K562 (cell line): ENCODE measurements around the gene PIP5K1B. TPM values are rescaled to one million over a fixed set of nuclear protein-coding genes. Genes with fewer than 3 reads are reported as not detected.
A peak's percentile ranks its signal among the peaks of the same experiment; 100 is the strongest.

Experiments used
- CBFA2T2 ChIP-seq: fragments of 450-650 bp; conservative IDR thresholded peaks from 2 replicates; pipeline ENCODE4 v1.6.1; 2017; ENCODE audit warnings: mild to moderate bottlenecking
- CTCFL ChIP-seq: IDR thresholded peaks from 2 replicates; pipeline ENCODE4 v1.6.1; 2011; ENCODE audit warnings: borderline replicate concordance, low read depth, mild to moderate bottlenecking, moderate library complexity, low read length; ENCODE audit not compliant: insufficient read depth, poor library complexity, severe bottlenecking
- E2F4 ChIP-seq: sonication (generic); formaldehyde crosslinking; IDR thresholded peaks from 2 replicates; pipeline ENCODE4 v1.8.0; 2022; ENCODE audit warnings: mild to moderate bottlenecking, low read depth, missing genetic modification reagents
- EP400 ChIP-seq: fragments of 450-650 bp; IDR thresholded peaks from 2 replicates; pipeline ENCODE4 v1.6.1; 2017; ENCODE audit warnings: antibody characterized with exemption, mild to moderate bottlenecking, moderate library complexity
- FOXM1 ChIP-seq, 2 experiments: fragments of 450-650 bp in 1 of 2; sonication (generic) in 1 of 2; formaldehyde crosslinking in 1 of 2; IDR thresholded peaks; 2 replicates each; pipeline versions ENCODE4 v1.6.1 to v1.9.0; 2017 to 2022; ENCODE audit warnings: low read depth in 2 of 2, mild to moderate bottlenecking in 2 of 2, missing genetic modification reagents in 1 of 2, moderate library complexity in 1 of 2
- HIVEP1 ChIP-seq: fragments of 250-450 bp; sonication (Bioruptor Pico); IDR thresholded peaks from 2 replicates; pipeline ENCODE4 v1.4.0; 2020; ENCODE audit warnings: mild to moderate bottlenecking
- HNRNPK ChIP-seq: fragments of 200-400 bp; formaldehyde crosslinking; IDR thresholded peaks from one replicate; pipeline ENCODE4 v1.6.1; 2018; ENCODE audit warnings: mild to moderate bottlenecking, low read depth, low read length; ENCODE audit not compliant: poor library complexity, severe bottlenecking
- JUNB ChIP-seq: fragments of 450-650 bp; formaldehyde crosslinking; conservative IDR thresholded peaks from 2 replicates; pipeline ENCODE4 v1.4.0; 2020; ENCODE audit warnings: mild to moderate bottlenecking
- KDM5B ChIP-seq: fragments of 200-600 bp; sonication (generic); IDR thresholded peaks from 2 replicates; pipeline ENCODE4 v1.6.1; 2012; ENCODE audit warnings: low read depth, mild to moderate bottlenecking, moderate library complexity, low read length, control low read depth, inconsistent platforms; ENCODE audit not compliant: insufficient replicate concordance
- L3MBTL2 ChIP-seq: fragments of 450-650 bp; IDR thresholded peaks from 2 replicates; pipeline ENCODE4 v1.6.1; 2016; ENCODE audit warnings: mild to moderate bottlenecking, moderate library complexity
- MTA1 ChIP-seq: fragments of 450-650 bp; IDR thresholded peaks from 2 replicates; pipeline ENCODE4 v1.6.1; 2017; ENCODE audit warnings: borderline replicate concordance
- NCOR1 ChIP-seq: fragments of 450-650 bp; IDR thresholded peaks from 2 replicates; pipeline ENCODE4 v1.6.1; 2016; ENCODE audit warnings: mild to moderate bottlenecking, moderate library complexity
- NR3C1 ChIP-seq: sonication (generic); formaldehyde crosslinking; IDR thresholded peaks from 2 replicates; pipeline ENCODE4 v1.8.1; 2022; ENCODE audit warnings: missing genetic modification reagents
- PRMT5 ChIP-seq: sonication (generic); formaldehyde crosslinking; IDR thresholded peaks from 2 replicates; pipeline ENCODE4 v1.5.0; 2020; ENCODE audit warnings: missing genetic modification reagents
- TAF1 ChIP-seq: IDR thresholded peaks from 2 replicates; pipeline ENCODE4 v1.6.1; 2011; ENCODE audit warnings: mild to moderate bottlenecking, low read length, moderate library complexity; ENCODE audit not compliant: insufficient read depth, control insufficient read depth, severe bottlenecking; ENCODE audit errors: extremely low read depth
- ZBTB7A ChIP-seq: IDR thresholded peaks from 2 replicates; pipeline ENCODE4 v1.6.1; 2011; ENCODE audit warnings: low read depth, mild to moderate bottlenecking, low read length, moderate library complexity, borderline replicate concordance; ENCODE audit not compliant: control insufficient read depth
- ZNF24 ChIP-seq: fragments of 450-650 bp; IDR thresholded peaks from 2 replicates; pipeline ENCODE4 v1.6.1; 2016
- ZNF263 ChIP-seq: sonication (generic); formaldehyde crosslinking; IDR thresholded peaks from 2 replicates; pipeline ENCODE4 v1.8.0; 2022; ENCODE audit warnings: mild to moderate bottlenecking, missing genetic modification reagents, borderline replicate concordance
- ZNF431 ChIP-seq: sonication (generic); formaldehyde crosslinking; IDR thresholded peaks from 2 replicates; pipeline ENCODE4 v1.8.0; 2022; ENCODE audit warnings: mild to moderate bottlenecking, missing genetic modification reagents
- polyA plus RNA-seq, 8 experiments: library from polyadenylated mRNA; depleted of rRNA in 4 of 8; stranded (reverse) in 5 of 8; unstranded in 3 of 8; fragments of >200 nt; fragmentation: Nextera tagmentation in 2 of 8; fragmentation: Illumina TruSeq in 1 of 8; extraction: Ambion mirVana in 2 of 8; extraction: Trizol in 1 of 8; gene quantifications; 2 replicates each; pipeline versions ENCODE4 v1.2.1 to v1.2.3, GENCODE V29; 2011 to 2014; ENCODE audit warnings: inconsistent platforms in 1 of 8, missing spikeins in 1 of 8
- total RNA-seq, 7 experiments: library from RNA; depleted of rRNA in 6 of 7; stranded (reverse); fragments of >200 nt in 6 of 7; fragmentation: Illumina TruSeq in 2 of 7; extraction: Trizol in 2 of 7; gene quantifications; 2 replicates each; pipeline versions ENCODE4 v1.2.1 to v1.2.3, GENCODE V29; 2011 to 2021; ENCODE audit warnings: low replicate concordance in 1 of 7
- TF ChIP-seq, protein P1 (sequence below), 2 experiments: IDR thresholded peaks in 1 of 2; conservative IDR thresholded peaks in 1 of 2; 2 replicates each; pipeline ENCODE4 v1.6.1; 2016; ENCODE audit warnings: low read depth in 2 of 2, mild to moderate bottlenecking in 1 of 2, missing compliant biosample characterization in 1 of 2, missing genetic modification characterization in 1 of 2, moderate library complexity in 1 of 2
- TF ChIP-seq, protein P2 (sequence below), 3 experiments: fragments of 200-800 bp in 1 of 3; sonication (Bioruptor generic) in 1 of 3; sonication (generic) in 1 of 3; formaldehyde crosslinking in 1 of 3; IDR thresholded peaks; 2 replicates each; pipeline versions ENCODE4 v1.6.1 to v1.8.0; 2016 to 2022; ENCODE audit warnings: mild to moderate bottlenecking in 2 of 3, missing compliant biosample characterization in 2 of 3, missing genetic modification characterization in 2 of 3, missing genetic modification reagents in 1 of 3

The PIP5K1B gene
- total and polyA plus RNA-seq, 9 of the 15 experiments (the other 6 are each of a cell fraction or from before 2014, with no cell fraction given) = 3.1 to 12.9 (median 7.4) TPM

GRCh38 chr9:68747043-68747533 lies 42.0 kb downstream of the PIP5K1B start (continued):
- TF ChIP-seq ZNF431 = no peak
- TF ChIP-seq, protein P1, sequence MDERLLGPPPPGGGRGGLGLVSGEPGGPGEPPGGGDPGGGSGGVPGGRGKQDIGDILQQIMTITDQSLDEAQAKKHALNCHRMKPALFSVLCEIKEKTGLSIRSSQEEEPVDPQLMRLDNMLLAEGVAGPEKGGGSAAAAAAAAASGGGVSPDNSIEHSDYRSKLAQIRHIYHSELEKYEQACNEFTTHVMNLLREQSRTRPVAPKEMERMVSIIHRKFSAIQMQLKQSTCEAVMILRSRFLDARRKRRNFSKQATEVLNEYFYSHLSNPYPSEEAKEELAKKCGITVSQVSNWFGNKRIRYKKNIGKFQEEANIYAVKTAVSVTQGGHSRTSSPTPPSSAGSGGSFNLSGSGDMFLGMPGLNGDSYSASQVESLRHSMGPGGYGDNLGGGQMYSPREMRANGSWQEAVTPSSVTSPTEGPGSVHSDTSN (CRISPR knock-in tag; IDR thresholded peaks at IDR 0.05; ENCODE audit: low read depth) = no peak
- TF ChIP-seq, protein P1 (tag; conservative IDR thresholded peaks at IDR 0.05; ENCODE audit: low read depth) = peak; percentile 37; the same call in 1 of the 2 replicates
- TF ChIP-seq NCOR1 = peak; percentile 86
- peak; percentile 83 for TF ChIP-seq MTA1
- no peak for TF ChIP-seq NR3C1 (CRISPR knock-in tag)
- no peak for TF ChIP-seq KDM5B
- no peak for TF ChIP-seq TAF1
- TF ChIP-seq PRMT5 (CRISPR knock-in tag) = no peak
- peak; percentile 25; the same call in 1 of the 2 replicates for TF ChIP-seq L3MBTL2
- TF ChIP-seq E2F4 = no peak
- no peak for TF ChIP-seq ZNF24
- no peak for TF ChIP-seq HIVEP1 (CRISPR knock-in tag)
- TF ChIP-seq ZNF263 (CRISPR knock-in tag) = no peak
- TF ChIP-seq CBFA2T2 = peak; percentile 86
- no peak for TF ChIP-seq JUNB
- no peak for TF ChIP-seq CTCFL
- TF ChIP-seq EP400 = peak; percentile 39; the same call in 1 of the 2 replicates
- peak; percentile 78 for TF ChIP-seq FOXM1 (IDR thresholded peaks at IDR 0.05; ENCODE audit: low read depth)
- no peak for TF ChIP-seq FOXM1 (CRISPR knock-in tag; IDR thresholded peaks at IDR 0.05; ENCODE audit: low read depth)
- TF ChIP-seq ZBTB7A = no peak
- no peak for TF ChIP-seq HNRNPK
- TF ChIP-seq, protein P2, sequence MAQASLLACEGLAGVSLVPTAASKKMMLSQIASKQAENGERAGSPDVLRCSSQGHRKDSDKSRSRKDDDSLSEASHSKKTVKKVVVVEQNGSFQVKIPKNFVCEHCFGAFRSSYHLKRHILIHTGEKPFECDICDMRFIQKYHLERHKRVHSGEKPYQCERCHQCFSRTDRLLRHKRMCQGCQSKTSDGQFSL (CRISPR knock-in tag; IDR thresholded peaks at IDR 0.05) = no peak
- TF ChIP-seq, protein P2 (tag; IDR thresholded peaks at IDR 0.05) = no peak
